SK-N-SH treated with all-trans-retinoic acid at 6 μM for 48 hours (cell line): Measurements from ENCODE around the gene ACADVL.

Source experiments
- ATAC-seq: fragments of 200-7000 bp; cut with Tn5 transposase; 3 replicates; pipeline ENCODE4 v1.9.1; 2020; ENCODE audit warnings: mild to moderate bottlenecking, moderate library complexity
- ARNTL ChIP-seq: fragments of 450-650 bp; formaldehyde crosslinking; IDR thresholded peaks from 2 replicates; pipeline ENCODE4 v1.5.0; 2020; ENCODE audit warnings: low read depth, mild to moderate bottlenecking, moderate library complexity, borderline replicate concordance
- BACH2 ChIP-seq: fragments of 250-450 bp; sonication (Bioruptor Pico); IDR thresholded peaks from 2 replicates; pipeline ENCODE4 v1.9.0; 2021; ENCODE audit warnings: mild to moderate bottlenecking, borderline replicate concordance
- CSDC2 ChIP-seq: fragments of 250-450 bp; sonication (Bioruptor Pico); IDR thresholded peaks from 2 replicates; pipeline ENCODE4 v1.5.0; 2020; ENCODE audit warnings: mild to moderate bottlenecking, moderate library complexity
- CSRNP3 ChIP-seq: fragments of 250-450 bp; sonication (Bioruptor Pico); IDR thresholded peaks from 2 replicates; pipeline ENCODE4 v1.5.1; 2021; ENCODE audit warnings: mild to moderate bottlenecking, moderate library complexity
- ESRRG ChIP-seq: fragments of 250-450 bp; sonication (Bioruptor Pico); IDR thresholded peaks from 2 replicates; pipeline ENCODE4 v1.6.1; 2021; ENCODE audit warnings: mild to moderate bottlenecking
- GLIS3 ChIP-seq: fragments of 250-450 bp; sonication (Bioruptor Pico); IDR thresholded peaks from 2 replicates; pipeline ENCODE4 v1.5.0; 2020; ENCODE audit warnings: mild to moderate bottlenecking, moderate library complexity
- ISL1 ChIP-seq: fragments of 250-450 bp; sonication (Bioruptor Pico); IDR thresholded peaks from 2 replicates; pipeline ENCODE4 v2.1.2; 2022; ENCODE audit warnings: mild to moderate bottlenecking, moderate library complexity
- OSR1 ChIP-seq: fragments of 250-450 bp; sonication (Bioruptor Pico); IDR thresholded peaks from 2 replicates; pipeline ENCODE4 v1.8.0; 2022; ENCODE audit warnings: moderate library complexity, mild to moderate bottlenecking, inconsistent platforms
- PATZ1 ChIP-seq: fragments of 250-450 bp; sonication (Bioruptor Pico); IDR thresholded peaks from 2 replicates; pipeline ENCODE4 v1.8.0; 2020; ENCODE audit warnings: mild to moderate bottlenecking, moderate library complexity, borderline replicate concordance
- POU6F1 ChIP-seq: fragments of 250-450 bp; sonication (Bioruptor Pico); IDR thresholded peaks from 2 replicates; pipeline ENCODE4 v1.8.0; 2021; ENCODE audit warnings: low read depth, mild to moderate bottlenecking, moderate library complexity, borderline replicate concordance
- PPARA ChIP-seq: fragments of 250-450 bp; sonication (Bioruptor Pico); IDR thresholded peaks from 2 replicates; pipeline ENCODE4 v1.5.0; 2020; ENCODE audit warnings: mild to moderate bottlenecking, borderline replicate concordance
- RARB ChIP-seq: fragments of 250-450 bp; sonication (Bioruptor Pico); IDR thresholded peaks from 2 replicates; pipeline ENCODE4 v1.8.0; 2021; ENCODE audit warnings: mild to moderate bottlenecking, moderate library complexity
- SNAI2 ChIP-seq: fragments of 250-450 bp; sonication (Bioruptor Pico); IDR thresholded peaks from 2 replicates; pipeline ENCODE4 v1.5.0; 2020; ENCODE audit warnings: mild to moderate bottlenecking, moderate library complexity
- TCF4 ChIP-seq: fragments of 250-450 bp; sonication (Bioruptor Pico); IDR thresholded peaks from 2 replicates; pipeline ENCODE4 v1.8.0; 2021; ENCODE audit warnings: mild to moderate bottlenecking, moderate library complexity, borderline replicate concordance
- TOX ChIP-seq: fragments of 250-450 bp; sonication (Bioruptor Pico); IDR thresholded peaks from 2 replicates; pipeline ENCODE4 v1.8.0; 2021; ENCODE audit warnings: mild to moderate bottlenecking, moderate library complexity, borderline replicate concordance
- ZC3H10 ChIP-seq: fragments of 250-450 bp; sonication (Bioruptor Pico); IDR thresholded peaks from 2 replicates; pipeline ENCODE4 v1.5.1; 2021; ENCODE audit warnings: mild to moderate bottlenecking, moderate library complexity
- ZFP3 ChIP-seq: fragments of 250-450 bp; sonication (Bioruptor Pico); IDR thresholded peaks from 2 replicates; pipeline ENCODE4 v1.5.0; 2020; ENCODE audit warnings: mild to moderate bottlenecking, moderate library complexity
- ZFP30 ChIP-seq: fragments of 450-650 bp; formaldehyde crosslinking; IDR thresholded peaks from 2 replicates; pipeline ENCODE4 v1.5.0; 2022; ENCODE audit warnings: mild to moderate bottlenecking, moderate library complexity
- ZNF565 ChIP-seq: fragments of 450-650 bp; formaldehyde crosslinking; conservative IDR thresholded peaks from 2 replicates; pipeline ENCODE4 v1.5.0; 2020; ENCODE audit warnings: low read depth, mild to moderate bottlenecking, moderate library complexity
- ZNF70 ChIP-seq: fragments of 450-650 bp; formaldehyde crosslinking; IDR thresholded peaks from 2 replicates; pipeline ENCODE4 v1.5.0; 2020; ENCODE audit warnings: mild to moderate bottlenecking, moderate library complexity
- ZNF8 ChIP-seq: fragments of 450-650 bp; formaldehyde crosslinking; IDR thresholded peaks from 2 replicates; pipeline ENCODE4 v1.5.0; 2020; ENCODE audit warnings: mild to moderate bottlenecking, moderate library complexity
- TF ChIP-seq, protein P1 (sequence below): fragments of 250-450 bp; sonication (Bioruptor Pico); IDR thresholded peaks from 2 replicates; pipeline ENCODE4 v1.5.0; 2020; ENCODE audit warnings: mild to moderate bottlenecking, moderate library complexity
- TF ChIP-seq, protein P2 (sequence below): fragments of 250-450 bp; sonication (Bioruptor Pico); IDR thresholded peaks from 2 replicates; pipeline ENCODE4 v1.5.1; 2020; ENCODE audit warnings: low read depth, mild to moderate bottlenecking, moderate library complexity

ACADVL gene

GRCh38 chr17:7228920-7229319 is 9.2 kb downstream of the ACADVL start:
- TF ChIP-seq SNAI2 (CRISPR knock-in tag) (no peak), ESRRG (CRISPR knock-in tag) (no peak), BACH2 (CRISPR knock-in tag) (no peak), CSRNP3 (no peak), ARNTL (no peak), TCF4 (CRISPR knock-in tag) (no peak)
- ATAC-seq: no peak

GRCh38 chr17:7229504-7229903 is 9.8 kb downstream of the ACADVL start:
- no peak for ATAC-seq
- TF ChIP-seq GLIS3 (CRISPR knock-in tag) (no peak), ZNF565 (CRISPR knock-in tag) (no peak), OSR1 (no peak), PPARA (CRISPR knock-in tag) (no peak)

- ATAC-seq: no peak
- TF ChIP-seq, protein P1, sequence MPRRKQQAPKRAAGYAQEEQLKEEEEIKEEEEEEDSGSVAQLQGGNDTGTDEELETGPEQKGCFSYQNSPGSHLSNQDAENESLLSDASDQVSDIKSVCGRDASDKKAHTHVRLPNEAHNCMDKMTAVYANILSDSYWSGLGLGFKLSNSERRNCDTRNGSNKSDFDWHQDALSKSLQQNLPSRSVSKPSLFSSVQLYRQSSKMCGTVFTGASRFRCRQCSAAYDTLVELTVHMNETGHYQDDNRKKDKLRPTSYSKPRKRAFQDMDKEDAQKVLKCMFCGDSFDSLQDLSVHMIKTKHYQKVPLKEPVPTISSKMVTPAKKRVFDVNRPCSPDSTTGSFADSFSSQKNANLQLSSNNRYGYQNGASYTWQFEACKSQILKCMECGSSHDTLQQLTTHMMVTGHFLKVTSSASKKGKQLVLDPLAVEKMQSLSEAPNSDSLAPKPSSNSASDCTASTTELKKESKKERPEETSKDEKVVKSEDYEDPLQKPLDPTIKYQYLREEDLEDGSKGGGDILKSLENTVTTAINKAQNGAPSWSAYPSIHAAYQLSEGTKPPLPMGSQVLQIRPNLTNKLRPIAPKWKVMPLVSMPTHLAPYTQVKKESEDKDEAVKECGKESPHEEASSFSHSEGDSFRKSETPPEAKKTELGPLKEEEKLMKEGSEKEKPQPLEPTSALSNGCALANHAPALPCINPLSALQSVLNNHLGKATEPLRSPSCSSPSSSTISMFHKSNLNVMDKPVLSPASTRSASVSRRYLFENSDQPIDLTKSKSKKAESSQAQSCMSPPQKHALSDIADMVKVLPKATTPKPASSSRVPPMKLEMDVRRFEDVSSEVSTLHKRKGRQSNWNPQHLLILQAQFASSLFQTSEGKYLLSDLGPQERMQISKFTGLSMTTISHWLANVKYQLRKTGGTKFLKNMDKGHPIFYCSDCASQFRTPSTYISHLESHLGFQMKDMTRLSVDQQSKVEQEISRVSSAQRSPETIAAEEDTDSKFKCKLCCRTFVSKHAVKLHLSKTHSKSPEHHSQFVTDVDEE: no peak
- no peak for TF ChIP-seq POU6F1 (CRISPR knock-in tag)
- no peak for TF ChIP-seq GLIS3 (CRISPR knock-in tag)
- no peak for TF ChIP-seq TCF4 (CRISPR knock-in tag)
- TF ChIP-seq ZFP30 (CRISPR knock-in tag): no peak
- TF ChIP-seq ZNF8 (CRISPR knock-in tag): no peak
- TF ChIP-seq PATZ1 (CRISPR knock-in tag): no peak
- no peak for TF ChIP-seq CSRNP3
- TF ChIP-seq, protein P2, sequence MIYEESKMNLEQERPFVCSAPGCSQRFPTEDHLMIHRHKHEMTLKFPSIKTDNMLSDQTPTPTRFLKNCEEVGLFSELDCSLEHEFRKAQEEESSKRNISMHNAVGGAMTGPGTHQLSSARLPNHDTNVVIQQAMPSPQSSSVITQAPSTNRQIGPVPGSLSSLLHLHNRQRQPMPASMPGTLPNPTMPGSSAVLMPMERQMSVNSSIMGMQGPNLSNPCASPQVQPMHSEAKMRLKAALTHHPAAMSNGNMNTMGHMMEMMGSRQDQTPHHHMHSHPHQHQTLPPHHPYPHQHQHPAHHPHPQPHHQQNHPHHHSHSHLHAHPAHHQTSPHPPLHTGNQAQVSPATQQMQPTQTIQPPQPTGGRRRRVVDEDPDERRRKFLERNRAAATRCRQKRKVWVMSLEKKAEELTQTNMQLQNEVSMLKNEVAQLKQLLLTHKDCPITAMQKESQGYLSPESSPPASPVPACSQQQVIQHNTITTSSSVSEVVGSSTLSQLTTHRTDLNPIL: no peak
- no peak for TF ChIP-seq ZNF565 (CRISPR knock-in tag)
- no peak for TF ChIP-seq RARB (CRISPR knock-in tag)
- TF ChIP-seq ZFP3 (CRISPR knock-in tag): no peak
- no peak for TF ChIP-seq ESRRG (CRISPR knock-in tag)
- no peak for TF ChIP-seq ZC3H10 (CRISPR knock-in tag)
- TF ChIP-seq SNAI2 (CRISPR knock-in tag): no peak
- TF ChIP-seq CSDC2 (CRISPR knock-in tag): no peak
- no peak for TF ChIP-seq ZNF70 (CRISPR knock-in tag)
- no peak for TF ChIP-seq TOX
- no peak for TF ChIP-seq PPARA (CRISPR knock-in tag)
- TF ChIP-seq ISL1 (CRISPR knock-in tag): no peak
- TF ChIP-seq, all 23 proteins: peak for 0
Observed at GRCh38 chr17:7232114-7232513, 12.4 kb downstream of the ACADVL start.
